ENCODE measurements around the gene UBE2E2.

GRCh38 chr3:23330568-23330967 lies 127.4 kb downstream of the UBE2E2 start:
- no peak for TF ChIP-seq EZH2 (IDR thresholded peaks at IDR 0.05)
- no peak for TF ChIP-seq CTCF (IDR thresholded peaks at IDR 0.05)
- no peak for TF ChIP-seq EZH2phosphoT487 (IDR thresholded peaks at IDR 0.05)
